Measurements from ENCODE around the gene IQSEC1.

DNA sequence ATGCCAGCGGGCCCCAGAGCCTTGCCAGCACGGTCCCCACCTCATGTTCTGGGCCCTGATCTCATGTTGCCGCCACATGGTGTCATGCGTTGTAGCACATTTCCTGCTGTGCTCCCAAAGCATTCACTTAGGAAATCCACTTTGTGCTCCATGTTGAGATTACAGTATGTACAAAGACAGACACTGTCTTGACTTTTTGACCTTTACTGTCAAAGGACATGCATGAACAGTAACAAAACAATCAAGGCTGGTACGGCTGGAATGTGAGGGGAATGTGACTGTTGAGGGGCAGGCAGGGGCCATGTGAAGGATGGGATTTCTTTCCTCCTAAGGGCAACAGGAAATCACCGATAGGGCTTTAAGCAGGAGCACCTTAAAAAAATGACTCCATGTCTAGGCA, 178.6 kb downstream of the IQSEC1 start:
- TF ChIP-seq CTCF (IDR thresholded peaks at IDR 0.05) (no peak), POLR2A (IDR thresholded peaks at IDR 0.05) (no peak), EP300 (IDR thresholded peaks at IDR 0.05; ENCODE audit: low read depth) (no peak), POLR2AphosphoS5 (IDR thresholded peaks at IDR 0.05) (no peak)

Measured in transverse colon (tissue), 4 donors.